AG04449 (cell line): ENCODE measurements around the gene BUD13.

ENCODE experiments used
- CTCF ChIA-PET: fragments of 350-600 bp; formaldehyde crosslinking; extraction: SDS; loops from one replicate; lab custom pipeline; 2021; ENCODE audit warnings: antibody characterized with exemption; lab: Yijun Ruan, JAX
- POLR2A ChIA-PET: fragments of 400-600, 350-600 bp; formaldehyde crosslinking; extraction: SDS; loops from one replicate; lab custom pipeline; 2020; ENCODE audit warnings: antibody characterized with exemption, inconsistent platforms; lab: Yijun Ruan, JAX
- DNase-seq: peaks from one replicate; pipeline ENCODE4 v3.0.0-alpha.2; 2010; ENCODE audit warnings: low read depth, low spot score
- H3K4me3 ChIP-seq: 2 replicates; pipeline ENCODE4 v1.5.1; 2011; ENCODE audit warnings: low read depth, mild to moderate bottlenecking, control low read depth, low read length
- CTCF ChIP-seq: IDR thresholded peaks from one replicate; pipeline ENCODE4 v1.5.1; 2011; ENCODE audit warnings: mild to moderate bottlenecking, moderate library complexity, low read length, control low read depth, inconsistent platforms; ENCODE audit not compliant: insufficient read depth; ENCODE audit errors: missing control alignments

BUD13 gene

GRCh38 chr11:116778556-116778955 is 5.8 kb upstream of the BUD13 start:
- no peak for TF ChIP-seq CTCF

DNA sequence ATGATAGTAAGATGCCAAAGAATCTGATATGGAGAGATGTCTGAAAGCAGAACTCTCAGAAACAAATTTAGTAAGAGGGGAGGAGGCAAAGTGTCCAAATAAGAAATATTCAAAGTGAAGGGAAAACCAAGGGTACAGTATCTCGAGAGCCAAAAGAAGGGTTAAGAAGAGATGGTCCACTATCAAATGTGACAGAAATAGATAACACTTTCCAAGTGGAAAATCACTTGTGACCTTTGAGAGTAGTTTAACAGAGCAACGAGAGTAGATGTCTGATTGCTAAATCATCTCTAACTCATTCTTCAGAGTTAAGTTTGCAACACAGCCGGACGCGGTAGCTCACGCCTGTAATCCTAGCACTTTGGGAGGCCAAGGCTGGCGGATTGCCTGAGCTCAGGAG is 4.3 kb upstream of the BUD13 start:
- DNase-seq: no peak
- H3K4me3 ChIP-seq: no peak overlapping the region
- POLR2A ChIA-PET: interaction anchor here (2.0 kb wide), 1 partner anchor 11 kb away, joined by 6 read pairs; the partner anchor contains the start of gene ZPR1
- CTCF ChIA-PET: interaction anchor here (0.9 to 2.4 kb wide), 2 partner anchors 10 to 12 kb away, joined by 4 to 9 read pairs; partner anchors contain the start of gene ZPR1
- no peak for TF ChIP-seq CTCF

More at GRCh38 chr11:116778556-116778955, 5.8 kb upstream of the BUD13 start:
- ChIA-PET POLR2A (no interaction called here), CTCF (interaction anchor here (2.4 to 3.5 kb wide), 2 partner anchors 8 to 12 kb away, joined by 9 to 23 read pairs; partner anchors contain the start of genes APOA5 and ZPR1)
- H3K4me3 ChIP-seq: no peak overlapping the region
- DNase-seq: no peak

GRCh38 chr11:116776522-116776984 is 3.8 kb upstream of the BUD13 start:
- H3K4me3 ChIP-seq: no peak overlapping the region
- no peak for DNase-seq
- CTCF ChIA-PET: interaction anchor here (0.9 to 2.4 kb wide), 2 partner anchors 10 to 12 kb away, joined by 4 to 9 read pairs; partner anchors contain the start of gene ZPR1
- POLR2A ChIA-PET: interaction anchor here (2.0 kb wide), 1 partner anchor 11 kb away, joined by 6 read pairs; the partner anchor contains the start of gene ZPR1
- no peak for TF ChIP-seq CTCF

DNA sequence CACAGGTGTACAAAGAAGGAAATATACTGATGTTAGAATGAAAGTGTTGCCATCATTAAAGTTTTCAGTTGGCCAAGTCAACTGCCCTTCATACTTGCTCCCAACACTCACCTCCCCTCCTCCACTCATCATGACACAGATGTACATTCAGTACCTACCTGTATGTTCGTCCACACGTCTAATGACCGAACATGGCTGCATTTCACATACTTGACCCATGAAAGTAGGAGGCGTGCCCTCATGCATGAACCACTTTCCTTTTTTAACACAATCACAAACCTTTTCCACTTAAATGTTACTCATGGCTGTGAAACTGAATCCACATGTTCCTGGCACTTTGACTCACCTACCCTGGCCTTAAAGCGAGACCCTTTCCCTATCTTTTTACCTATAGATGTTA is 3.2 kb upstream of the BUD13 start:
- TF ChIP-seq CTCF: no peak
- no peak for DNase-seq
- POLR2A ChIA-PET: interaction anchor here (2.0 kb wide), 1 partner anchor 12 kb away, joined by 6 read pairs; the partner anchor contains the start of gene ZPR1
- H3K4me3 ChIP-seq: no peak overlapping the region
- CTCF ChIA-PET: no interaction called here

GRCh38 chr11:116774661-116775060 is 1.9 kb upstream of the BUD13 start:
- DNase-seq: no peak
- POLR2A ChIA-PET: no interaction called here
- no peak overlapping the region for H3K4me3 ChIP-seq
- TF ChIP-seq CTCF: no peak
- CTCF ChIA-PET: interaction anchor here (0.8 to 2.9 kb wide), 4 partner anchors 13 to 331 kb away, joined by 3 to 17 read pairs (median 3); partner anchors contain the start of genes APOA5 and ZPR1
